GM13976 (cell line): ENCODE measurements around the gene SLC6A19.

Source experiments
- DNase-seq: peaks from one replicate; pipeline ENCODE4 v3.0.0; 2012; ENCODE audit warnings: low spot score
- CTCF ChIP-seq: IDR thresholded peaks from 2 replicates; pipeline ENCODE4 v1.5.1; 2012; ENCODE audit warnings: borderline replicate concordance, mild to moderate bottlenecking; ENCODE audit not compliant: insufficient read depth; ENCODE audit errors: extremely low read depth, missing control alignments, control extremely low read depth
- in situ Hi-C: fragments of 300-500 bp; cut with MboI; formaldehyde crosslinking; loops from one replicate; pipeline ENCODE4 v1.12.0; 2022; ENCODE audit warnings: low sequenced_read_pairs, mixed read lengths, inconsistent platforms; ENCODE audit not compliant: unreplicated experiment

SLC6A19 gene

GRCh38 chr5:1273745-1274144, 72.3 kb downstream of the SLC6A19 start:
- in situ Hi-C loops: no loop called here
- no peak for TF ChIP-seq CTCF
- DNase-seq: no peak

GRCh38 chr5:1274471-1274870, 73.1 kb downstream of the SLC6A19 start:
- in situ Hi-C loops: no loop called here
- DNase-seq: no peak
- TF ChIP-seq CTCF: no peak
